H9 (cell line): ENCODE results near the gene GGA3. TPM values are rescaled to one million over a fixed set of nuclear protein-coding genes. Genes with fewer than 3 reads are reported as not detected.

ENCODE experiments used
- DNase-seq: peaks from one replicate; pipeline ENCODE4 v3.0.0-alpha.2; 2017
- H2AFZ ChIP-seq: one replicate; pipeline ENCODE4 v1.6.1; 2013; ENCODE audit warnings: mild to moderate bottlenecking, low read length, control low read depth, moderate library complexity
- H2AK5ac ChIP-seq: 2 replicates; pipeline ENCODE4 v1.6.1; 2013; ENCODE audit warnings: low read length, control low read depth, mixed read lengths; ENCODE audit not compliant: insufficient read length
- H2BK120ac ChIP-seq: one replicate; pipeline ENCODE4 v1.6.1; 2013; ENCODE audit warnings: low read depth, mild to moderate bottlenecking, low read length, control low read depth, inconsistent platforms; ENCODE audit not compliant: poor library complexity, severe bottlenecking
- H2BK12ac ChIP-seq: 2 replicates; pipeline ENCODE4 v1.6.1; 2013; ENCODE audit warnings: low read length, control low read depth, mixed read lengths, low read depth; ENCODE audit not compliant: insufficient read length
- H2BK15ac ChIP-seq: 2 replicates; pipeline ENCODE4 v1.6.1; 2013; ENCODE audit warnings: low read depth, low read length, control low read depth
- H2BK20ac ChIP-seq: one replicate; pipeline ENCODE4 v1.6.1; 2013; ENCODE audit warnings: low read depth, mild to moderate bottlenecking, low read length, control low read depth, inconsistent platforms; ENCODE audit not compliant: poor library complexity, severe bottlenecking
- H2BK5ac ChIP-seq: 2 replicates; pipeline ENCODE4 v1.6.1; 2013; ENCODE audit warnings: low read length, control low read depth, mixed read lengths; ENCODE audit not compliant: insufficient read length
- H3K14ac ChIP-seq: 2 replicates; pipeline ENCODE4 v1.6.1; 2013; ENCODE audit warnings: low read length, control low read depth; ENCODE audit not compliant: insufficient read depth
- H3K18ac ChIP-seq: 2 replicates; pipeline ENCODE4 v1.6.1; 2013; ENCODE audit warnings: low read depth, mild to moderate bottlenecking, mixed read lengths, low read length, control low read depth; ENCODE audit not compliant: insufficient read length
- H3K23ac ChIP-seq: 2 replicates; pipeline ENCODE4 v1.6.1; 2013; ENCODE audit warnings: low read length, control low read depth, mixed read lengths, low read depth; ENCODE audit not compliant: insufficient read length
- H3K23me2 ChIP-seq: 2 replicates; pipeline ENCODE4 v1.6.1; 2013; ENCODE audit warnings: low read depth, mild to moderate bottlenecking, mixed read lengths, low read length, control low read depth; ENCODE audit not compliant: insufficient read length, poor library complexity, severe bottlenecking
- H3K27ac ChIP-seq: 2 replicates; pipeline ENCODE4 v1.5.1; 2013; ENCODE audit warnings: low read length, control low read depth, mixed read lengths, low read depth; ENCODE audit not compliant: insufficient read length
- H3K27me3 ChIP-seq: 2 replicates; pipeline ENCODE4 v1.6.1; 2013; ENCODE audit warnings: low read length, control low read depth, inconsistent platforms; ENCODE audit not compliant: insufficient read depth
- H3K4ac ChIP-seq: 2 replicates; pipeline ENCODE4 v1.6.1; 2013; ENCODE audit warnings: low read depth, mild to moderate bottlenecking, control low read depth, inconsistent platforms, low read length, moderate library complexity
- H3K4me1 ChIP-seq: 2 replicates; pipeline ENCODE4 v1.6.1; 2013; ENCODE audit warnings: low read length, control low read depth, inconsistent platforms; ENCODE audit not compliant: insufficient read depth
- H3K4me2 ChIP-seq: 2 replicates; pipeline ENCODE4 v1.6.1; 2013; ENCODE audit warnings: low read length, control low read depth, mixed read lengths; ENCODE audit not compliant: insufficient read length, insufficient read depth
- H3K56ac ChIP-seq: 2 replicates; pipeline ENCODE4 v1.6.1; 2013; ENCODE audit warnings: low read depth, mild to moderate bottlenecking, mixed read lengths, low read length, control low read depth; ENCODE audit not compliant: insufficient read length
- H3K79me1 ChIP-seq: 2 replicates; pipeline ENCODE4 v1.6.1; 2013; ENCODE audit warnings: low read depth, mild to moderate bottlenecking, moderate library complexity, low read length, control low read depth, inconsistent platforms; ENCODE audit not compliant: insufficient read depth, poor library complexity, severe bottlenecking
- H3K79me2 ChIP-seq: 2 replicates; pipeline ENCODE4 v1.6.1; 2013; ENCODE audit warnings: low read length, control low read depth, inconsistent platforms; ENCODE audit not compliant: insufficient read depth
- H3K9ac ChIP-seq: 2 replicates; pipeline ENCODE4 v1.6.1; 2013; ENCODE audit warnings: low read length, control low read depth, mixed read lengths; ENCODE audit not compliant: insufficient read length; ENCODE audit errors: extremely low read depth
- H3K9me3 ChIP-seq: one replicate; pipeline ENCODE4 v1.6.1; 2013; ENCODE audit warnings: low read depth, low read length, inconsistent platforms; ENCODE audit not compliant: control insufficient read depth
- H3T11ph ChIP-seq: one replicate; pipeline ENCODE4 v1.6.1; 2013; ENCODE audit warnings: mild to moderate bottlenecking, low read length, control low read depth, inconsistent platforms
- H4K20me1 ChIP-seq: one replicate; pipeline ENCODE4 v1.6.1; 2013; ENCODE audit not compliant: control insufficient read depth, insufficient read length, insufficient read depth
- H4K5ac ChIP-seq: 2 replicates; pipeline ENCODE4 v1.6.1; 2013; ENCODE audit warnings: low read depth, mild to moderate bottlenecking, mixed read lengths, low read length, control low read depth; ENCODE audit not compliant: insufficient read length
- H4K8ac ChIP-seq: replicated peaks from 2 replicates; pipeline ENCODE4 v1.6.1; 2013; ENCODE audit warnings: low read length, control low read depth, mixed read lengths, low read depth; ENCODE audit not compliant: insufficient read length
- H4K91ac ChIP-seq: 2 replicates; pipeline ENCODE4 v1.6.1; 2013; ENCODE audit warnings: low read depth, mild to moderate bottlenecking, moderate library complexity, mixed read lengths, low read length, control low read depth; ENCODE audit not compliant: insufficient read length
- H3K27ac Mint-ChIP-seq, 3 experiments: 2 replicates in 2 of 3; 3 replicates in 1 of 3; pipeline ENCODE4 v1.8.0; 2020 to 2021; ENCODE audit warnings: mixed read lengths in 3 of 3, mild to moderate bottlenecking in 1 of 3, moderate library complexity in 1 of 3
- H3K27me3 Mint-ChIP-seq: 2 replicates; pipeline ENCODE4 v1.8.0; 2021; ENCODE audit warnings: low read depth, mild to moderate bottlenecking, moderate library complexity, mixed read lengths
- H3K36me3 Mint-ChIP-seq, 3 experiments: 2 replicates in 2 of 3; 3 replicates in 1 of 3; pipeline ENCODE4 v1.8.0; 2020 to 2021; ENCODE audit warnings: low read depth in 3 of 3, mixed read lengths in 3 of 3; ENCODE audit not compliant: insufficient read depth in 1 of 3
- H3K4me1 Mint-ChIP-seq, 2 experiments: 2 replicates each; pipeline ENCODE4 v1.8.0; 2020; ENCODE audit warnings: mixed read lengths in 2 of 2
- H3K4me3 Mint-ChIP-seq, 2 experiments: 2 replicates in 1 of 2; 3 replicates in 1 of 2; pipeline ENCODE4 v1.8.0; 2020 to 2021; ENCODE audit warnings: mild to moderate bottlenecking in 2 of 2, mixed read lengths in 2 of 2, moderate library complexity in 1 of 2
- H3K9me3 Mint-ChIP-seq, 2 experiments: 2 replicates in 1 of 2; 3 replicates in 1 of 2; pipeline ENCODE4 v1.8.0; 2020; ENCODE audit warnings: mild to moderate bottlenecking in 2 of 2, mixed read lengths in 2 of 2, moderate library complexity in 1 of 2
- WGBS: extraction: QIAGEN DNeasy Blood & Tissue Kit; methylation state at CpG from one replicate; pipeline ENCODE4 v1.1.7; 2013; ENCODE audit warnings: missing lambda C conversion rate, low lambda C conversion rate, mixed read lengths; ENCODE audit not compliant: insufficient read length; ENCODE audit errors: extremely low coverage; 5-methylcytosine and 5-hydroxymethylcytosine counted together
- total RNA-seq: library from RNA; stranded (reverse); gene quantifications from 2 replicates; pipeline ENCODE4 v1.2.1, GENCODE V29; 2021
- TF ChIP-seq, protein P1 (sequence below): fragments of 200-600 bp; sonication (generic); conservative IDR thresholded peaks from 3 replicates; pipeline ENCODE4 v1.8.0; 2021; ENCODE audit warnings: antibody characterized with exemption, mild to moderate bottlenecking

Gene GGA3
- total RNA-seq, 1 experiment from 2014 or later, result 50.3 TPM

DNA sequence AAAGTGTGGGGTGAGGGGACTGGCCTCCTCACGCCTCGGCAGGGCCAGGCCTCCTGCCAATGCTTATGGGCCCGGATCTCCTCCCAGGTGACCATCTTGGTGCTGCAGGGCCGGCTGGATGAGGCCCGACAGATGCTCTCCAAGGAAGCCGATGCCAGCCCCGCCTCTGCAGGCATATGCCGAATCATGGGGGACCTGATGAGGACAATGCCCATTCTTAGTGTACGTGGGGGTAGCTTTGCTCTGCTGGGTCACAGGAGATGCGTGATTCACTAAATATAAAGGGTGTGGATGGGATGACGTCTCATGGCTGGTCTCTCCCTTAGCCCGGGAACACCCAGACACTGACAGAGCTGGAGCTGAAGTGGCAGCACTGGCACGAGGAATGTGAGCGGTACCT is 36.4 kb downstream of the GGA3 start:
- Histone ChIP-seq H3K79me2 (no peaks in the 10 kb centered on the region), H2BK20ac (no peak overlapping the region), H3K23me2 (no peaks in the 10 kb centered on the region), H3K9ac (no peak overlapping the region), H3K4me2 (no peak overlapping the region), H3K18ac (no peak overlapping the region), H3K27ac (no peak overlapping the region), H4K8ac (no peak overlapping the region), H3K14ac (no peak overlapping the region), H3K4ac (no peak overlapping the region), H2AK5ac (no peak overlapping the region), H3K56ac (no peak overlapping the region), H4K91ac (no peak overlapping the region), H3K9me3 (no peaks in the 10 kb centered on the region), H3K4me1 (no peaks in the 10 kb centered on the region), H4K20me1 (no peaks in the 10 kb centered on the region), H4K5ac (no peak overlapping the region), H3T11ph (no peak overlapping the region), H2BK15ac (no peak overlapping the region), H2BK5ac (no peak overlapping the region), H3K79me1 (no peaks in the 10 kb centered on the region), H2BK120ac (no peak overlapping the region), H3K27me3 (no peaks in the 10 kb centered on the region), H2AFZ (no peak overlapping the region), H3K23ac (no peak overlapping the region), H2BK12ac (no peak overlapping the region)
- H3K36me3 Mint-ChIP-seq, result peaks cover 35 to 79% (median 72%) of the 10 kb centered on the region in 3 experiments
- H3K4me1 Mint-ChIP-seq, result no peaks in the 10 kb centered on the region
- no peak overlapping the region for H3K4me3 Mint-ChIP-seq
- no peaks in the 10 kb centered on the region for H3K27me3 Mint-ChIP-seq
- TF ChIP-seq, protein P1, sequence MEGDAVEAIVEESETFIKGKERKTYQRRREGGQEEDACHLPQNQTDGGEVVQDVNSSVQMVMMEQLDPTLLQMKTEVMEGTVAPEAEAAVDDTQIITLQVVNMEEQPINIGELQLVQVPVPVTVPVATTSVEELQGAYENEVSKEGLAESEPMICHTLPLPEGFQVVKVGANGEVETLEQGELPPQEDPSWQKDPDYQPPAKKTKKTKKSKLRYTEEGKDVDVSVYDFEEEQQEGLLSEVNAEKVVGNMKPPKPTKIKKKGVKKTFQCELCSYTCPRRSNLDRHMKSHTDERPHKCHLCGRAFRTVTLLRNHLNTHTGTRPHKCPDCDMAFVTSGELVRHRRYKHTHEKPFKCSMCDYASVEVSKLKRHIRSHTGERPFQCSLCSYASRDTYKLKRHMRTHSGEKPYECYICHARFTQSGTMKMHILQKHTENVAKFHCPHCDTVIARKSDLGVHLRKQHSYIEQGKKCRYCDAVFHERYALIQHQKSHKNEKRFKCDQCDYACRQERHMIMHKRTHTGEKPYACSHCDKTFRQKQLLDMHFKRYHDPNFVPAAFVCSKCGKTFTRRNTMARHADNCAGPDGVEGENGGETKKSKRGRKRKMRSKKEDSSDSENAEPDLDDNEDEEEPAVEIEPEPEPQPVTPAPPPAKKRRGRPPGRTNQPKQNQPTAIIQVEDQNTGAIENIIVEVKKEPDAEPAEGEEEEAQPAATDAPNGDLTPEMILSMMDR, result no peak
- WGBS, result no CpG with 5 or more reads among the region's 14 CpGs
- H3K27ac Mint-ChIP-seq, result no peak overlapping the region
- no peaks in the 10 kb centered on the region for H3K9me3 Mint-ChIP-seq
- DNase-seq, result no peak
